ENCODE measurements around the gene SERTAD2. TPM values are rescaled to one million over a fixed set of nuclear protein-coding genes. Genes with fewer than 3 reads are reported as not detected.
A peak's percentile ranks its signal among the peaks of the same experiment; 100 is the strongest.

Gene SERTAD2
- total RNA-seq, 2 experiments from 2014 or later: 11.4 to 11.6 TPM

DNA sequence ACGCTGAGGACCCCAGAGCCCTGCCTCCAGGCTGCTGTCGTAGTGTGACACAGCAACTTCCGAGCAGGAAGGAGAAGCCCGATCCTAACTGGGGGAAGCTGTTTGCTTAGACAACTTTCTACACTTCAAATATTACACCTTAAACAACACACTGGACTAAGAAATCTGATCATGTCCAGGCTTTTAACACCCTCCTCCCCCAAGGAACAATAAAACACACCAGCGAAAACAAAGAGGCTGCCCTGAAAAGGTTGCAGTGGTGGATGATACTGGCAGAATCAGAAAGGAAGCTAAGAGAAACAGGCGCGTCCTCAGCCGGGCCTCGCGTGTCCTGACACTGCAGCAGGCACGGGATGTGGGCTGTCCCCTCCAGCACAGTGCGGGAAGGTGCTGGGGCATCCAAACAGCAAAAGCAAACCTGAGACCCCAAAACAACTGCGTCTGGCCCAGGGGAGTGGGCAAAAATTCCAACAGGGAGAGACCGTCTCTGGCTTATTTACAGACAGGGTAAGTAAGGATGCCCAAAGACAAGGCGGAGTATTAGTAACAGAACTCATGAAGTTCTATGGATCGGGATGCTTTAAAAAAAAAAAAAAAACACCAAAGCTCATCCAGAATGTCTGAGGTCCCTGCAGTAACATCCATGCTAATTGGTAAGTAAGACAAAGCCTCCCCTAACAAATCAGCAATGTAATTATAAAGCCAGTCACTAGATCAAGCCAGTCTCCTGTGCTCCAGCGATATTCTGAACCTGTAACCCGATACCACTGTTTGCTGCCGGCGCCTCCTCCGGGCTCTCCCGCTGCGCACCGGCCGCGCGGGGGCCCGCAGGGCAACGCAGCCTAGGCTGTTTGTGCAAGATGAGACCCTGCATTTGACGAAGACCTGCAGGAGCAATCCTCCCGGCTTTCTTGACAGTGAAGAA, 9.0 kb downstream of the SERTAD2 start:
- intact Hi-C loops (cut with micrococcal nuclease): loop anchor here (1.0 to 2.0 kb wide), 3 partner anchors 9 to 57 kb away; partner anchors contain the start of gene SERTAD2
- H3K4me1 Mint-ChIP-seq (ENCODE audit: low read depth): peaks cover 79% of the 10 kb centered on the region

DNA sequence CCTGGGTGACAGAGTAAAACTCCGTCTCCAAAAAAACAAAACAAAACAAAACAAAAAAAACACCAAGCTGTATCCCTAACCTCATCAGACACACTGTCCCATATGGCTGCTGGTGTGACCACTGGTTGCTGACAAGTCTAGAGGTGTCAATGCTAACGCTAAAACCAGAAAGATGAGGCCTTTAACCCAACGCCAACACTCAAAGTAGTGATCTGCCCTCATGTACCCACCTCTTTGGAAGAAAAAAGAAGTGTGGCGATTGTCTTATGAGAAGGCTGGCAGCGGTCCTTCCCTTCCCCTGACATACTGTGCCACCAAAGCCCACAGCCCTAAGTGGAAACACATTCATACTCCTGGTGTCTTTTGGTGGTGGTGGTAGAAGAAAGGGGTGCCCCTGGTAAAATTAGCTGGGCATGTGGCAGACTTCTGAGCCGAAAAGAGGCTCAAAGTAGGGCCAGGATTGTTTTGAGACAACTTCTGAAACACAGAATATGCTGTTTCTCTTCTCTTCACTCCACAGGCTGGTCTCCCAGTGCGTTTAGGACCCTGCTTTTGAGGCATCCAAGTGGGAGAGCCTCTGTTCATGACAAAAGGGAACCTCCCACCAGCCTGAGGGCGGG, 9.8 kb downstream of the SERTAD2 start:
- intact Hi-C loops (cut with micrococcal nuclease): loop anchor here (1.0 to 2.0 kb wide), 3 partner anchors 9 to 57 kb away; partner anchors contain the start of gene SERTAD2
- CTCF ChIA-PET: interaction anchor here (0.6 to 11.2 kb wide), 10 partner anchors 9 to 223 kb away, joined by 3 to 105 read pairs (median 4); partner anchors contain the start of gene SERTAD2
- Mint-ChIP-seq H3K4me1 (ENCODE audit: low read depth) (peaks cover 77% of the 10 kb centered on the region), H3K36me3 (ENCODE audit: low read depth) (peaks cover 1% of the 10 kb centered on the region), H3K9me3 (no peaks in the 10 kb centered on the region), H3K27me3 (ENCODE audit: low read depth) (no peaks in the 10 kb centered on the region), H3K4me3 (peak overlapping the region; percentile 87), H3K27ac (peak overlapping the region; percentile 87)
- DNase-seq: no peak

More for the DNA sequence above, 9.0 kb downstream of the SERTAD2 start:
- Mint-ChIP-seq H3K27me3 (ENCODE audit: low read depth) (no peaks in the 10 kb centered on the region), H3K36me3 (ENCODE audit: low read depth) (peaks cover 1% of the 10 kb centered on the region), H3K4me3 (peak overlapping the region; percentile 87), H3K9me3 (no peaks in the 10 kb centered on the region), H3K27ac (peak overlapping the region; percentile 87)
- CTCF ChIA-PET: interaction anchor here (0.6 to 11.2 kb wide), 16 partner anchors 9 to 454 kb away, joined by 3 to 105 read pairs (median 4); partner anchors contain the start of gene SERTAD2
- peak; percentile 78 for DNase-seq

- Mint-ChIP-seq H3K27ac (no peak overlapping the region), H3K4me3 (no peak overlapping the region)
- intact Hi-C loops (cut with micrococcal nuclease): no loop called here
Observed at GRCh38 chr2:64641599-64641998, 12.1 kb downstream of the SERTAD2 start.

GRCh38 chr2:64640153-64641044, 13.3 kb downstream of the SERTAD2 start:
- CTCF ChIA-PET: interaction anchor here (0.7 to 9.9 kb wide), 4 partner anchors 9 to 201 kb away, joined by 3 to 73 read pairs (median 4); partner anchors contain the start of gene SERTAD2
- DNase-seq: no peak
- Mint-ChIP-seq H3K4me3 (no peak overlapping the region), H3K36me3 (ENCODE audit: low read depth) (peaks cover 14% of the 10 kb centered on the region), H3K9me3 (no peaks in the 10 kb centered on the region), H3K27me3 (ENCODE audit: low read depth) (no peaks in the 10 kb centered on the region), H3K4me1 (ENCODE audit: low read depth) (peaks cover 82% of the 10 kb centered on the region), H3K27ac (no peak overlapping the region)
- intact Hi-C loops (cut with micrococcal nuclease): no loop called here

More at GRCh38 chr2:64641599-64641998, 12.1 kb downstream of the SERTAD2 start:
- CTCF ChIA-PET: interaction anchor here (0.6 to 9.9 kb wide), 4 partner anchors 12 to 274 kb away, joined by 3 to 73 read pairs (median 4); partner anchors contain the start of gene SERTAD2
- Mint-ChIP-seq H3K36me3 (ENCODE audit: low read depth) (peaks cover 3% of the 10 kb centered on the region), H3K27me3 (ENCODE audit: low read depth) (no peaks in the 10 kb centered on the region), H3K4me1 (ENCODE audit: low read depth) (peaks cover 80% of the 10 kb centered on the region), H3K9me3 (no peaks in the 10 kb centered on the region)
- no peak for DNase-seq

DNA sequence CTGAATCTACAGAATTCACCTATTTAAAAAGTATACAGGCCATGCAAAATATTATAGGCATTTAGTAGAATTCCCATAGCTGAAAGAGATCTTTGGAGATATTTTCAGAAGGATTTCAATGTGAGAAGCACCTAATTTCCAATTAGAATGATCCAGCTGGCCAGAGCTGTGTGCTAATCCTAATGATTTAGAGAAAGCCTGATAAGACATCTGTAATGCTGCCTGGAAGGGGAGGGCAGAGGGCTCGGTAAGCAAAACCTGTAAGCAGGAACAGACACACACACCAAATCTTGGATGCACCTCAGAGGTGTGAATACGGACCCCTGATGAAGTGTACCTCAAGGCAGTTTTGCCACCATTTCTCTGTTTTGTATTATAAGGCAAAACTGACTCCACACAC, 14.0 kb downstream of the SERTAD2 start:
- Mint-ChIP-seq H3K27ac (no peak overlapping the region), H3K9me3 (no peaks in the 10 kb centered on the region), H3K4me3 (no peak overlapping the region), H3K4me1 (ENCODE audit: low read depth) (peaks cover 81% of the 10 kb centered on the region), H3K27me3 (ENCODE audit: low read depth) (no peaks in the 10 kb centered on the region), H3K36me3 (ENCODE audit: low read depth) (peaks cover 13% of the 10 kb centered on the region)
- CTCF ChIA-PET: interaction anchor here (0.7 to 9.9 kb wide), 4 partner anchors 10 to 202 kb away, joined by 3 to 73 read pairs (median 4); partner anchors contain the start of gene SERTAD2
- intact Hi-C loops (cut with micrococcal nuclease): no loop called here
- no peak for DNase-seq

GRCh38 chr2:64638502-64639120, 15.1 kb downstream of the SERTAD2 start:
- Mint-ChIP-seq H3K27ac (peak overlapping the region; percentile 12), H3K4me3 (no peak overlapping the region), H3K36me3 (ENCODE audit: low read depth) (peaks cover 13% of the 10 kb centered on the region), H3K4me1 (ENCODE audit: low read depth) (peaks cover 71% of the 10 kb centered on the region), H3K9me3 (no peaks in the 10 kb centered on the region), H3K27me3 (ENCODE audit: low read depth) (no peaks in the 10 kb centered on the region)
- DNase-seq: no peak
- intact Hi-C loops (cut with micrococcal nuclease): no loop called here
- CTCF ChIA-PET: interaction anchor here (0.9 to 9.9 kb wide), 4 partner anchors 15 to 115 kb away, joined by 3 to 73 read pairs (median 4); partner anchors contain the start of genes AFTPH and SERTAD2

DNA sequence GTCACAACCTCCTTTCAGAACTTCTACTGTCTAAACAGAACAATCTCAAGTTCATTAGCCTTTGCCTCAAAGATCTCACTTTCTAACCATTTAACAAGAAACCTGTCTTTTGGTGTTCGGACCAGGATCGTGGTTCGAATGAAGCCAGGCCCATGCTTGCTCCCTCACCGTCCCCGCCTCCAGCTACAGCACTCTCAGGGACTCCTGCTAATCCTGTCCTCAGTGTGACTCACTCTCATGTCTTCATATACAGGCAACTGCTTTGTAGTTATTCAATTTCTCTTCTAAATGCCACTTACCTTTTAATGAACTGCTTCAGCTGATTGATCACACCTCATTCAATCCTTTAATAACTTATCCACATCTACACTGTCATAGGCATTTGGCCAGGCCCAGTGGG, 15.8 kb downstream of the SERTAD2 start:
- H3K4me3 Mint-ChIP-seq: no peak overlapping the region
- no peak for DNase-seq
- no peaks in the 10 kb centered on the region for H3K9me3 Mint-ChIP-seq
- no peaks in the 10 kb centered on the region for H3K27me3 Mint-ChIP-seq (ENCODE audit: low read depth)
- peaks cover 15% of the 10 kb centered on the region for H3K36me3 Mint-ChIP-seq (ENCODE audit: low read depth)
- intact Hi-C loops (cut with micrococcal nuclease): no loop called here
- peaks cover 64% of the 10 kb centered on the region for H3K4me1 Mint-ChIP-seq (ENCODE audit: low read depth)
- H3K27ac Mint-ChIP-seq: peak overlapping the region; percentile 42
- CTCF ChIA-PET: interaction anchor here (1.5 to 9.9 kb wide), 3 partner anchors 10 to 115 kb away, joined by 4 to 73 read pairs (median 5); partner anchors contain the start of gene SERTAD2

- intact Hi-C loops (cut with micrococcal nuclease): no loop called here
- H3K4me1 Mint-ChIP-seq (ENCODE audit: low read depth): peaks cover 58% of the 10 kb centered on the region
- CTCF ChIA-PET: interaction anchor here (0.5 to 9.9 kb wide), 7 partner anchors 9 to 423 kb away, joined by 3 to 73 read pairs (median 4); partner anchors contain the start of gene SERTAD2
- peaks cover 15% of the 10 kb centered on the region for H3K36me3 Mint-ChIP-seq (ENCODE audit: low read depth)
- H3K9me3 Mint-ChIP-seq: no peaks in the 10 kb centered on the region
- peak overlapping the region; percentile 47 for H3K27ac Mint-ChIP-seq
- no peaks in the 10 kb centered on the region for H3K27me3 Mint-ChIP-seq (ENCODE audit: low read depth)
- no peak for DNase-seq
- peak overlapping the region; percentile 41 for H3K4me3 Mint-ChIP-seq
Observed at GRCh38 chr2:64637000-64637635, 16.6 kb downstream of the SERTAD2 start.

GRCh38 chr2:64635976-64636911, 17.5 kb downstream of the SERTAD2 start:
- CTCF ChIA-PET: interaction anchor here (0.5 to 1.9 kb wide), 7 partner anchors 8 to 422 kb away, joined by 3 to 7 read pairs (median 5); no protein-coding TSS in a partner anchor
- intact Hi-C loops (cut with micrococcal nuclease): no loop called here
- H3K36me3 Mint-ChIP-seq (ENCODE audit: low read depth): peaks cover 15% of the 10 kb centered on the region
- DNase-seq: no peak
- H3K27me3 Mint-ChIP-seq (ENCODE audit: low read depth): no peaks in the 10 kb centered on the region
- H3K9me3 Mint-ChIP-seq: no peaks in the 10 kb centered on the region
- H3K4me1 Mint-ChIP-seq (ENCODE audit: low read depth): peaks cover 51% of the 10 kb centered on the region
- peak overlapping the region; percentile 47 for H3K27ac Mint-ChIP-seq
- H3K4me3 Mint-ChIP-seq: peak overlapping the region; percentile 41
